Measurements from ENCODE around the gene SMIM22. TPM values are rescaled to one million over a fixed set of nuclear protein-coding genes. Genes with fewer than 3 reads are reported as not detected.

The SMIM22 gene
- polyA plus RNA-seq, 2 of the 4 experiments (the other 2 are of a cell fraction), result not detected

DNA sequence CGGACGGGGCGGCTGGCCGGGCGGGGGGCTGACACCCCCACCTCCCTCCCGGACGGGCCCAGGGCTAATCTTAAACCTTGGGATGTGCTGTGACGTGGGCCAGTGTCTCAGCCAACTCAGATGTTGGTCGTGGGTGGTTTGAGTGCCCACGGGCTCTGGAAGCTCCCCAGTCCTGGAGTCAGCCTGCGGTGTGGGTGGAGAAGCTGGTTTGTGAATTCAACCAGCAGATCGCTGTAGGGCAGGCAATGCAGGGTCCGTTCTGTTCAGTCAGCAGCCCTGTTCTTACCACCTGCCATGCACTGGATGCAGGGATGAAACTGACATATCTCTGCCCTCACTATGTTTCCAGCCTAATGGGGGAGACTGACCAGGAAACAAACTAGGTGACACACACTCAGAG is 20.2 kb upstream of the SMIM22 start:
- Histone ChIP-seq H3K4me3 (no peak overlapping the region), H3K27ac (no peak overlapping the region), H3K4me1 (no peaks in the 10 kb centered on the region), H3K4me2 (no peak overlapping the region), H3K9me3 (no peaks in the 10 kb centered on the region)
- WGBS (ENCODE audit: missing lambda C conversion rate), result 82% methylated on average over 5 of the region's 13 CpGs
- DNase-seq (ENCODE audit: low read depth in 1 of 2, low spot score in 1 of 2) (no peak), FAIRE-seq (no peak), ATAC-seq (0 out of 6 replicates have a peak, but pooled peaks of 1 of the 2 experiments have one; percentile 34)
- ChIA-PET POLR2A (no interaction called here), CTCF (interaction anchor here (1.0 to 1.6 kb wide), 2 partner anchors 13 to 181 kb away, joined by 3 to 4 read pairs; partner anchors contain the start of gene SEPTIN12)
- TF ChIP-seq NR3C1 (IDR thresholded peaks at IDR 0.05) (no peak), EHMT2 (IDR thresholded peaks at IDR 0.05; ENCODE audit: low read depth) (no peak), CHD4 (IDR thresholded peaks at IDR 0.05; ENCODE audit: borderline replicate concordance) (no peak), PHF8 (IDR thresholded peaks at IDR 0.05; ENCODE audit: borderline replicate concordance, low read depth) (no peak), EP300 (IDR thresholded peaks at IDR 0.05) (no peak), ZC3H11A (IDR thresholded peaks at IDR 0.05) (no peak), CBX8 (IDR thresholded peaks at IDR 0.05) (no peak), CEBPB (IDR thresholded peaks at IDR 0.05) (no peak), KDM1A (IDR thresholded peaks at IDR 0.05; ENCODE audit: low read depth) (no peak), NPAS2 (CRISPR knock-in tag; IDR thresholded peaks at IDR 0.05; ENCODE audit: borderline replicate concordance) (no peak), NFE2L2 (conservative IDR thresholded peaks at IDR 0.05; ENCODE audit: low read length) (no peak), FOSL2 (IDR thresholded peaks at IDR 0.05) (no peak), FOSL2 (CRISPR knock-in tag; IDR thresholded peaks at IDR 0.05) (no peak), HEYL (CRISPR knock-in tag; IDR thresholded peaks at IDR 0.05) (no peak)
- TF ChIP-seq, protein P1, sequence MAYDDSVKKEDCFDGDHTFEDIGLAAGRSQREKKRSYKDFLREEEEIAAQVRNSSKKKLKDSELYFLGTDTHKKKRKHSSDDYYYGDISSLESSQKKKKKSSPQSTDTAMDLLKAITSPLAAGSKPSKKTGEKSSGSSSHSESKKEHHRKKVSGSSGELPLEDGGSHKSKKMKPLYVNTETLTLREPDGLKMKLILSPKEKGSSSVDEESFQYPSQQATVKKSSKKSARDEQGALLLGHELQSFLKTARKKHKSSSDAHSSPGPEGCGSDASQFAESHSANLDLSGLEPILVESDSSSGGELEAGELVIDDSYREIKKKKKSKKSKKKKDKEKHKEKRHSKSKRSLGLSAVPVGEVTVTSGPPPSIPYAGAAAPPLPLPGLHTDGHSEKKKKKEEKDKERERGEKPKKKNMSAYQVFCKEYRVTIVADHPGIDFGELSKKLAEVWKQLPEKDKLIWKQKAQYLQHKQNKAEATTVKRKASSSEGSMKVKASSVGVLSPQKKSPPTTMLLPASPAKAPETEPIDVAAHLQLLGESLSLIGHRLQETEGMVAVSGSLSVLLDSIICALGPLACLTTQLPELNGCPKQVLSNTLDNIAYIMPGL (CRISPR knock-in tag; IDR thresholded peaks at IDR 0.05; ENCODE audit: borderline replicate concordance), result no peak
- TF ChIP-seq, protein P2, sequence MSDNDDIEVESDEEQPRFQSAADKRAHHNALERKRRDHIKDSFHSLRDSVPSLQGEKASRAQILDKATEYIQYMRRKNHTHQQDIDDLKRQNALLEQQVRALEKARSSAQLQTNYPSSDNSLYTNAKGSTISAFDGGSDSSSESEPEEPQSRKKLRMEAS (IDR thresholded peaks at IDR 0.05), result no peak

DNA sequence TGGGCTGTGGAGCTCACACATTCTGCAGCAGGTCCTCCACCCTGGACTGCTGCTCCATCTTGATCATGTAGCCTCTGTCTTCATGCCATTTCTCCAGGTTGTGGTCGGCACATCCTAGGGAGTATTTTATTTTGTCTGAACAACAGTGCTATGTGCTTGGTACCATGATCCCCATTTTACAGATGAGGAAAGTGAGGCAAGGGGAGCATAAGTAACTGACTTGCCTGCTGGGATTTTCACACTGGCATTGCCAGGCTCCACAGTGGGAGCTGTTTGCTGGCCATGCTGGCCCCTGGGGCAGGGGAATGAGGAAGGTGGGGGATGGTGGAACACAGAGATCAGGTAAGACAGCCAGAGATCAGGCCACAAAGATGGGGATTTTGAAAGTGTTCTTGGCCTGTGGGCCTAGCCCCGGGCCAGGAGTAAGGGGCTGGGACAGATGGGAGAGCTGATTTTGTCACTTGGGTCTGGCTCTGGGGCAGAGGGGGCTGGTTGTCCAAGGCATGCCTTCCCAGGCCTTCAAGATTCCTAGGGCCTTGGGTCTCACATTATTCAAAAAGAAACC is 18.9 kb upstream of the SMIM22 start:
- 68% methylated on average over 2 of the region's 2 CpGs for WGBS (ENCODE audit: missing lambda C conversion rate)
- Histone ChIP-seq H3K4me1 (no peaks in the 10 kb centered on the region), H3K9me3 (no peaks in the 10 kb centered on the region), H3K4me2 (no peak overlapping the region), H3K4me3 (no peak overlapping the region), H3K27ac (no peak overlapping the region)
- ATAC-seq, result no peak
- POLR2A ChIA-PET, result no interaction called here
- no peak for FAIRE-seq
- CTCF ChIA-PET, result interaction anchor here (1.1 to 1.6 kb wide), 2 partner anchors 17 to 180 kb away, joined by 3 to 4 read pairs; no protein-coding TSS in a partner anchor
- no peak for DNase-seq (ENCODE audit: low read depth in 1 of 2, low spot score in 1 of 2)
- TF ChIP-seq SREBF2 (IDR thresholded peaks at IDR 0.05) (no peak), MAZ (IDR thresholded peaks at IDR 0.05; ENCODE audit: borderline replicate concordance, low read depth, low read length) (no peak), NFE2L2 (conservative IDR thresholded peaks at IDR 0.05; ENCODE audit: low read length) (no peak), PHF8 (IDR thresholded peaks at IDR 0.05; ENCODE audit: borderline replicate concordance, low read depth) (no peak), MYC (IDR thresholded peaks at IDR 0.05; ENCODE audit: borderline replicate concordance, low read length) (no peak), EHF (CRISPR knock-in tag; IDR thresholded peaks at IDR 0.05) (no peak), ZC3H11A (IDR thresholded peaks at IDR 0.05) (no peak), ESRRA (IDR thresholded peaks at IDR 0.05; ENCODE audit: borderline replicate concordance, low read length) (no peak), NPAS2 (CRISPR knock-in tag; IDR thresholded peaks at IDR 0.05; ENCODE audit: borderline replicate concordance) (no peak), RCOR1 (IDR thresholded peaks at IDR 0.05; ENCODE audit: low read depth, low read length) (no peak), ZNF302 (CRISPR knock-in tag; IDR thresholded peaks at IDR 0.05) (no peak), EP300 (IDR thresholded peaks at IDR 0.05) (no peak), HEYL (CRISPR knock-in tag; IDR thresholded peaks at IDR 0.05) (no peak), FOSL2 (IDR thresholded peaks at IDR 0.05) (no peak), FOSL2 (CRISPR knock-in tag; IDR thresholded peaks at IDR 0.05) (no peak), NR3C1 (IDR thresholded peaks at IDR 0.05) (no peak)
- TF ChIP-seq, protein P3, sequence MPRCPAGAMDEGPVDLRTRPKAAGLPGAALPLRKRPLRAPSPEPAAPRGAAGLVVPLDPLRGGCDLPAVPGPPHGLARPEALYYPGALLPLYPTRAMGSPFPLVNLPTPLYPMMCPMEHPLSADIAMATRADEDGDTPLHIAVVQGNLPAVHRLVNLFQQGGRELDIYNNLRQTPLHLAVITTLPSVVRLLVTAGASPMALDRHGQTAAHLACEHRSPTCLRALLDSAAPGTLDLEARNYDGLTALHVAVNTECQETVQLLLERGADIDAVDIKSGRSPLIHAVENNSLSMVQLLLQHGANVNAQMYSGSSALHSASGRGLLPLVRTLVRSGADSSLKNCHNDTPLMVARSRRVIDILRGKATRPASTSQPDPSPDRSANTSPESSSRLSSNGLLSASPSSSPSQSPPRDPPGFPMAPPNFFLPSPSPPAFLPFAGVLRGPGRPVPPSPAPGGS (IDR thresholded peaks at IDR 0.05), result no peak
- TF ChIP-seq, protein P4, sequence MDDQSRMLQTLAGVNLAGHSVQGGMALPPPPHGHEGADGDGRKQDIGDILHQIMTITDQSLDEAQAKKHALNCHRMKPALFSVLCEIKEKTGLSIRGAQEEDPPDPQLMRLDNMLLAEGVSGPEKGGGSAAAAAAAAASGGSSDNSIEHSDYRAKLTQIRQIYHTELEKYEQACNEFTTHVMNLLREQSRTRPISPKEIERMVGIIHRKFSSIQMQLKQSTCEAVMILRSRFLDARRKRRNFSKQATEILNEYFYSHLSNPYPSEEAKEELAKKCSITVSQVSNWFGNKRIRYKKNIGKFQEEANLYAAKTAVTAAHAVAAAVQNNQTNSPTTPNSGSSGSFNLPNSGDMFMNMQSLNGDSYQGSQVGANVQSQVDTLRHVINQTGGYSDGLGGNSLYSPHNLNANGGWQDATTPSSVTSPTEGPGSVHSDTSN (IDR thresholded peaks at IDR 0.05), result no peak
- TF ChIP-seq, protein P1 (CRISPR knock-in tag; IDR thresholded peaks at IDR 0.05; ENCODE audit: borderline replicate concordance), result no peak
- TF ChIP-seq, protein P5, sequence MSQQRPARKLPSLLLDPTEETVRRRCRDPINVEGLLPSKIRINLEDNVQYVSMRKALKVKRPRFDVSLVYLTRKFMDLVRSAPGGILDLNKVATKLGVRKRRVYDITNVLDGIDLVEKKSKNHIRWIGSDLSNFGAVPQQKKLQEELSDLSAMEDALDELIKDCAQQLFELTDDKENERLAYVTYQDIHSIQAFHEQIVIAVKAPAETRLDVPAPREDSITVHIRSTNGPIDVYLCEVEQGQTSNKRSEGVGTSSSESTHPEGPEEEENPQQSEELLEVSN (IDR thresholded peaks at IDR 0.05; ENCODE audit: borderline replicate concordance, low read depth), result no peak
- TF ChIP-seq, protein P2 (IDR thresholded peaks at IDR 0.05), result no peak
